ENCODE results near the gene VPS50.

DNA sequence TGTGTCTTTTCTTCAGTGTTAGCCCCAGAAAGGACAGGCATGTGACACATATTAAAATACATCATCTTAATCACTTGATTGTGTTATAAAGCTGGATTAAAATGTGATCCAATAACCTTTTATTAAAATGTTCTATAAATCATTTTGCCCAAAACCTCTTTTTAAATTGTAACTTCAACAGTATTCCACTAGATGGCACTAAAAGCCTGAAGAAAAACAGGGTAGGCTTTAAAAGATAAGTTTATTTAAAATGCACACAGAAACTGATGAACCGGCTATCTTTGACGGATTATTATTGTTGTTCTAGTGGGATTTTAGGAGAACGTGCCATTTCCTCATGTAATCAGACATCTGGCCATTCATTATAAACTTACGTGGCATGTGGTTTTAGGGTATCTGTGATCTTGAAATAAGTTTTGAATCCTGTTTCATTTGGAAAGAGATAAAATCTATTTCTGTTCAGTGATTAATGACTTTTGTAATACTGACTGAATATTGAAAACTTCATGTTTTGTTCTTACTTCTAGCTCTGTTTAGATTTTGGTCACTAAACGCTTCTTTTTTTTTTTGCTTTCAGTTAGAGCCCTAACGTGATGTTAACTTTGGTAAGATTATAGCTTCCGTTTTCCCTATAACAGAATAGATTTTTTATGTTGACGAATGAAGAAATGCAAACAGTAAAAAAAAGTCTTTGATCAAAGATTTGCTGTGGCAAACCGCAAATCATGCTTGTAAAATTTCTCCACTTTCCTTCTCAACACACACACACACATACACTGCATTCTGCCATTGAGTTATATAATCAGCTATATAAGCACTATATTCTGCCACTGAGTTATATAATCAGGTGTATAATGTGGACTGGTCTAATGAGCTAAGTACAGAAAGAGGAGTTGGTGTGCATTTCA, 13.6 kb downstream of the VPS50 start:
- TF ChIP-seq, protein P1, sequence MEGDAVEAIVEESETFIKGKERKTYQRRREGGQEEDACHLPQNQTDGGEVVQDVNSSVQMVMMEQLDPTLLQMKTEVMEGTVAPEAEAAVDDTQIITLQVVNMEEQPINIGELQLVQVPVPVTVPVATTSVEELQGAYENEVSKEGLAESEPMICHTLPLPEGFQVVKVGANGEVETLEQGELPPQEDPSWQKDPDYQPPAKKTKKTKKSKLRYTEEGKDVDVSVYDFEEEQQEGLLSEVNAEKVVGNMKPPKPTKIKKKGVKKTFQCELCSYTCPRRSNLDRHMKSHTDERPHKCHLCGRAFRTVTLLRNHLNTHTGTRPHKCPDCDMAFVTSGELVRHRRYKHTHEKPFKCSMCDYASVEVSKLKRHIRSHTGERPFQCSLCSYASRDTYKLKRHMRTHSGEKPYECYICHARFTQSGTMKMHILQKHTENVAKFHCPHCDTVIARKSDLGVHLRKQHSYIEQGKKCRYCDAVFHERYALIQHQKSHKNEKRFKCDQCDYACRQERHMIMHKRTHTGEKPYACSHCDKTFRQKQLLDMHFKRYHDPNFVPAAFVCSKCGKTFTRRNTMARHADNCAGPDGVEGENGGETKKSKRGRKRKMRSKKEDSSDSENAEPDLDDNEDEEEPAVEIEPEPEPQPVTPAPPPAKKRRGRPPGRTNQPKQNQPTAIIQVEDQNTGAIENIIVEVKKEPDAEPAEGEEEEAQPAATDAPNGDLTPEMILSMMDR (IDR thresholded peaks at IDR 0.05; ENCODE audit: low read depth, low read length) = peak; percentile 27
- no peak for TF ChIP-seq POLR2A (IDR thresholded peaks at IDR 0.05; ENCODE audit: extremely low read depth, insufficient read length)
- no peak for TF ChIP-seq MAX (IDR thresholded peaks at IDR 0.05; ENCODE audit: low read depth, low read length)
- no peak for TF ChIP-seq MYC (IDR thresholded peaks at IDR 0.05; ENCODE audit: low read depth, low read length)

Measured in NB4 (cell line).